ENCODE measurements around the gene CLEC18A.
"Not testable (repeated sequence)": the region's sequence is repeated elsewhere in the genome, so short reads cannot be mapped to it uniquely, and the experiment has no call there.

CLEC18A gene

DNA sequence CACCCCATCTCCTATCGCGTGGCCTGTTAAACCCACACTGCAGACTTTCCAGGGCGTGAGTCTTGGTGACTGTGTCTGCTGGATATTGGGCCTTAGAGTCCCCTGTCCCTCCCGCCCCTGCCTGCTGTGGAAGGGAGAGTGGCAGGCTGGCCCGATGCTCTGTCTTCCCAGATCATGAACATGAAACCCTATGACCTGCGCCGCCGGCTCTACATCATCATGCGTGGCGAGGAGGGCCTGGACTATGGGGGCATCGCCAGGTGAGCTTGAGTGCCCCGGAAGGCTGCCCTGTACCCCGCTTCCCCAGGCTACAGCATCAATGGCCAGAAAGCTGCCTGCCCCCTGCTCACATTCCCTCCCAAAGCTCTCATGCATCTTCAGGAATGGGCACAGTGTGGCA is 19.5 kb upstream of the CLEC18A start:
- no peak for DNase-seq

DNA sequence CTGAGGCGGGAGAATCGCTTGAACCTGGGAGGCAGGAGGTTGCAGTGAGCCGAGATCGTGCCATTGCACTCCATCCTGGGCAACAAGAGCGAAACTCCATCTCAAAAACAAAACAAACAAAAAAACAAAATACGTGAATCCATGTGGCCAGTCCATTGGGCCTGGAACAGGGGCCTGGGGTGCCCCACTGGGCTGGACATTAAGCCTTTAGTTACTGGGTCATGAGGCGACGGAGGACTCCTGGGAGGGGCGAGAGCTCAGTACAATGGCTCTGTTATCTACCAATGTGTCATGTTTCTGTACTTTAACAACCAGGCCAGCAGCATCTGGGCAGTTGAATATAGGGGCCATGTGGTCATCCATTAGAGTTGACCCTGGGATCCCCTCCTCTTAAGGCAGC is 18.9 kb upstream of the CLEC18A start:
- DNase-seq = no peak

DNA sequence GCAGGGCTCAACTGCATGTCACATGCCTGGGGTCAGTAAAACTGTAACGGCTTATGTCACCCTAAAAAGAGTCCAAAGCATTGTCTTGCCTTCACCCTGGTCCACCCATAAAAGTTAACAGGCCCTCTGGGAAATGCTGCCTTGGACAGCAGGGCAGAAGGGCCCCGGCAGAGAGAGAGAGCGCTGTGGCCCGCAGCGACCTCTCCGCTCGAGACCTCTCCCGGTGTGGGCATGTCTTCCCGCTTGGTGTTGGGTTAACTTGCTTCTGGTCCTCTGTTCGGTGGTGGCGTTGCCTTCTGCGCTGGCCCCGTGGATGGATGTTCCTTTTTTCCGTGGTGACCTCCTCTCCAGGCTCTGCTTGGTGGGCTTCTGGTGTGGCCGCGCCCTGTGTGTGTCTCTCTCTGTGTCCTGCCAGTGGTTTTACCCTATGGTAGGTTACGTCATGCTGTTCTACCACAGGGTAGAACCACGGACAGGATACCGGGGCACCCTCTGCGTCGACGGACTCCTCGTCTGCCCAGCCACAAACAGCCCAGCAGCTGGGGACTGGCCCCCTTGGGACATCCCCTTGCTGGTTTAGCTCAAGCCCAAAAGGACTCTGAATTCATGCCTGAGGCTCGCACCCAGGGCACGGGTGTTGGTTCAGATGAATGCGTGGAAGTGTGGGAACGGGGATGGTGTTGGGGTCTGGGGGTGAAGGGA is 18.3 kb upstream of the CLEC18A start:
- no peak for DNase-seq

DNA sequence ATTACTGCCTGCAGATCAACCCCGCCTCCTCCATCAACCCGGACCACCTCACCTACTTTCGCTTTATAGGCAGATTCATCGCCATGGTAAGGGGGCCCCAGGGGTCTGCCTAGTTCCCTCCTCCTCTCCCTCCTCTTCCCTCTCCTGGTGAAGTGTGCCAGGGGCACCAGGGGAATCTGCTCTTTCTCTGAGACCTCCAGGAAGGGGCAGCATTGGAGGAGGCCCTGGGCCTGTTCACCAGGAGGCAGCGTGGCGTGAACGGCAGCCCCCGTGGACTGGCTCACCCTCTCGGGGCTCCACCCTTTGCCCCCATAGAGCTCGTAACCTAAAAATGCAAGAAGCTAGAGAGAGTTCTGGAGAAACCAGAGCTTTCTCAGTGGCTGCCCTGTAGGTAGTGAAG is 17.1 kb upstream of the CLEC18A start:
- DNase-seq = no peak

DNA sequence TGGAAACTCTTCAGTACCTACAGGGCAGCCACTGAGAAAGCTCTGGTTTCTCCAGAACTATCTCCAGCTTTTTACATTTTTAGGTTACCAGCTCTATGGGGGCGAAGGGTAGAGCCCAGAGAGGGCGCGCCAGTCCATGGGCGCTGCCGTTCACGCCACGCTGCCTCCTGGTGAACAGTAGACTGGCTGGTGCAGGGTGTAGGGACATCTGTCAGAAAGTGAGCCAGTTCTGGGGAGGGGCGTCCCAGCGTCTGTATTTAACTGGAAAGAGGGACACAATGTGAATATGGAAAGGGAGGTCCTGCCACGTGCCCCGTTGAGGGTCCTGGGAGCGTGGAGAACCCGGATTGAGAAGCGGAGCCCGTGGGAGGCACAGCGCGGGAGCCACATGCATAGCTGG is 16.4 kb upstream of the CLEC18A start:
- no peak for DNase-seq

DNA sequence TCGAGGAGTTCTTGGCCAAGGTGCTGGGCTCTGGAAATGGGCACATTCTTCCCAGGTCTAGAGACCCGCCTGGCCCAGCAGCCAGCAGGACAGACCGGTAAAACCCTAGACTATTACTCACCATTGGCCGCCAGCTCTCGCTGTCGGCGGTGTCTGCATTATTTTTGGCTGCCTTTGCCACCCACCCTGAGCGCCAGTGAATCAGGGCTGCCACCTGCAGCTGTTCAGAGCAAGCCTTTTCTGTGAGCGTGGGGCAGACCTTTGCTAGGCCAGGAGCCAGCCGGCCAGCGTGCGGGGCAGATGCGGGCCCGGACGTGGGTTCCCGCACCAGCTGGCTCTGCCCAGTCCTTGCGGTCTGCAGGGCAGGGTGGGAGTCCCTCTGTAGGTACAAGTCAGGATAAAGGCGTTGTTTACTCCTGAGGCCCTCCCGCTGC is 15.8 kb upstream of the CLEC18A start:
- no peak for DNase-seq

DNA sequence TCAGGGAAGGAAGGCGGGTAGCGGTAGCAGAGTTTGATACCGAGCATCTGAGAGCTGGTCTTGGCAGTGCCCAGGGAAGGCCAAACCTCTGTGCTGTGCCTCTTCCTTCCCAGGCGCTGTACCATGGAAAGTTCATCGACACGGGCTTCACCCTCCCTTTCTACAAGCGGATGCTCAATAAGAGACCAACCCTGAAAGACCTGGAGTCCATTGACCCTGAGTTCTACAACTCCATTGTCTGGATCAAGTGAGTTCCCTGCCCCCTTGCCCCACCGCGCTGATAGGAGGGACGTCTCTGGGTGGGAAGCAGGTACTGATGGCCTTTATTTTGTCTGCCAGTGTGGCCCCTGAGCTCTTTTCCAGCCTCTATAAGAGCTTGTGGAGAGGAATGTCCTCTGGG is 15.4 kb upstream of the CLEC18A start:
- no peak for DNase-seq

DNA sequence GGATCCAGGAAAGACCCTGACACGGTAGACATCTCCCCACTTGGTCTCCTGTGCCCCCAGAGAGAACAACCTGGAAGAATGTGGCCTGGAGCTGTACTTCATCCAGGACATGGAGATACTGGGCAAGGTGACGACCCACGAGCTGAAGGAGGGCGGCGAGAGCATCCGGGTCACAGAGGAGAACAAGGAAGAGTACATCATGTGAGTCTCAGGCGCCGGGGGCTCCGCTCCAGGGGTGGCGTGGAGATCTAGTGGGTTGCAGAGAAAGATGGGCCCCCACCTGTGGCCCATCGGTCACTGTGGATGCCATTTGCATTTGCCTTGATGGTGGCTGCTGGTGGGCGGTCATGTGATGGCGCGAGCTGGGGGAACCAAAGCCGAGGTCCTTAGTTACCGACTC is 14.9 kb upstream of the CLEC18A start:
- no peak for DNase-seq

DNA sequence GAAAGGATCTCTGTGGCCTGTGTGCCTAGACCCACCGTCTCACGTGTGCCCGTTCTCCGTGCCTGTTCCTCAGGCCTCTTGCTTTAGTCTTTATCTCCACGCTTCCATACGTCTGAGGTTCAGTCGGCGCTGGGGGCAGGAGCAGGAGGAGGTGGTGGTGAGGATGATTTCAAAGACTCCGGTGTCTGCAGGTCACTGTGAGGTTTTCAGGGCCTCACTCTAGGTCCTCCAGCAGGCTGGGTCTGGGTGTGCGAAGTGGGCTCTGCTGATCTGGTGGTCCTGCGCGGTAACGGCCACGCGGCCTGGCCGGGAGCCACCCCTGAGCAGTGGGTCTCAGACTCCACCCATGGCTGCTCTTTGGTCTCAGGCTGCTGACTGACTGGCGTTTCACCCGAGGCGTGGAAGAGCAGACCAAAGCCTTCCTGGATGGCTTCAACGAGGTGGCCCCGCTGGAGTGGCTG is 14.4 kb upstream of the CLEC18A start:
- DNase-seq = no peak

DNA sequence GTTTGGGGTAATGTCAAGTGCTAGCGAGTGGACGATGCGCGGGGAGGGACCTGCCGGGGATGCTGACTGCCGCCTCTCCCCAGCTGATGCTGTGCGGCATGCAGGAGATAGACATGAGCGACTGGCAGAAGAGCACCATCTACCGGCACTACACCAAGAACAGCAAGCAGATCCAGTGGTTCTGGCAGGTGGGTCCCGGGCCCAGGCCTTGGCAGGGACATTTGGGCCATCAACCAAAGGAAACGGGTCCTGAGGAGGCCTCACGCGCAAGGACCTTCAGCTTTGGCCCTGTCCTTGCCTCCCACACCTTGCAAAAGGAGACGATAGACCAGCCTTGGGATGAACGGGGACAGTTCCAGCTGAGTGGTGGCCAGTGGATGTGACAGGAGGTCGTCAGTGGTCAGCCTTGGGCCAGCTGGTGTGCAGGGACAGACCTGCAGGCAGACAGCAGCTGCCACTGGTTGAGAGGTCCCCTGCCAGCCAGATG is 13.6 kb upstream of the CLEC18A start:
- no peak for DNase-seq

DNA sequence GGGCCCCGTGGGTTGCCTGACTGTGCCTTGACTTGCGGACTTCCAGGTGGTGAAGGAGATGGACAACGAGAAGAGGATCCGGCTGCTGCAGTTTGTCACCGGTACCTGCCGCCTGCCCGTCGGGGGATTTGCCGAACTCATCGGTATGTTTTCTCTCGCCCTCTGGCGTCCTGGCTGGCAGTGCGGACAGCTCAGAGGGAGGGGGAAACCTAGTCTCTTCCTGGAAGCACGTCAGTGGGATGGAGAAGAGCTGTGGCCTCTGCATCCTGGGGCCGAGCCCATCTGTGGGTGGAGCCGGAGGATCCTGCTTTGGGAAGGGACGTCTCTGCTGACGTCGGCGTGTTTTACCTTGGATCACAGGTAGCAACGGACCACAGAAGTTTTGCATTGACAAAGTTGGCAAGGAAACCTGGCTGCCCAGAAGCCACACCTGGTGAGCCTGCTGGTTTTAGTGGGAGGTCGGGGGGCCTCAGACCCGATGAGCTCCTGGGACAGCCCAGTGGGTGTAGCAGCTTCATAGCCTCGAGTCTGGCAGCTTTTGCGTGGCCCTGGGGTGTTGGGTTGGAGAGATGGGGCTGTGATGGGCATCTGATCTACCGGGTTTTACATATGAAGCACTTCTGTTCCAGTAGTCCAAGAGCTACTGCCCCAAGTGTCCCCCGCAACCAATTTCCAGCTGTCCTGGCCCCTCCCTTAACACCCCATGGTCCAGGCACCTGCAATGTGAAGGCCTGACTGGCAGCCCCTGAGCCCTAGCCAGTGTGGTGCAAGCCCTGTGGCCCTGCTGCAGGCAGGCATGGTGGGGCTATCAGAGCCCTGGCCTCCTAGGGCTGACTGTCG is 11.9 kb upstream of the CLEC18A start:
- no peak for DNase-seq

DNA sequence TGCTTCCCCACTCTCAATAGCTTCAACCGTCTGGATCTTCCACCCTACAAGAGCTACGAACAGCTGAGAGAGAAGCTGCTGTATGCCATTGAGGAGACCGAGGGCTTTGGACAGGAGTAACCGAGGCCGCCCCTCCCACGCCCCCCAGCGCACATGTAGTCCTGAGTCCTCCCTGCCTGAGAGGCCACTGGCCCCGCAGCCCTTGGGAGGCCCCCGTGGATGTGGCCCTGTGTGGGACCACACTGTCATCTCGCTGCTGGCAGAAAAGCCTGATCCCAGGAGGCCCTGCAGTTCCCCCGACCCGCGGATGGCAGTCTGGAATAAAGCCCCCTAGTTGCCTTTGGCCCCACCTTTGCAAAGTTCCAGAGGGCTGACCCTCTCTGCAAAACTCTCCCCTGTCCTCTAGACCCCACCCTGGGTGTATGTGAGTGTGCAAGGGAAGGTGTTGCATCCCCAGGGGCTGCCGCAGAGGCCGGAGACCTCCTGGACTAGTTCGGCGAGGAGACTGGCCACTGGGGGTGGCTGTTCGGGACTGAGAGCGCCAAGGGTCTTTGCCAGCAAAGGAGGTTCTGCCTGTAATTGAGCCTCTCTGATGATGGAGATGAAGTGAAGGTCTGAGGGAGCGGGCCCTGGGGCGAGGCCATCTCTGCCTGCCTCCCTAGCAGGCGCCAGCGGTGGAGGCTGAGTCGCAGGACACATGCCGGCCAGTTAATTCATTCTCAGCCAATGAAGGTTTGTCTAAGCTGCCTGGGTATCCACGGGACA is 11.1 kb upstream of the CLEC18A start:
- DNase-seq = no peak

DNA sequence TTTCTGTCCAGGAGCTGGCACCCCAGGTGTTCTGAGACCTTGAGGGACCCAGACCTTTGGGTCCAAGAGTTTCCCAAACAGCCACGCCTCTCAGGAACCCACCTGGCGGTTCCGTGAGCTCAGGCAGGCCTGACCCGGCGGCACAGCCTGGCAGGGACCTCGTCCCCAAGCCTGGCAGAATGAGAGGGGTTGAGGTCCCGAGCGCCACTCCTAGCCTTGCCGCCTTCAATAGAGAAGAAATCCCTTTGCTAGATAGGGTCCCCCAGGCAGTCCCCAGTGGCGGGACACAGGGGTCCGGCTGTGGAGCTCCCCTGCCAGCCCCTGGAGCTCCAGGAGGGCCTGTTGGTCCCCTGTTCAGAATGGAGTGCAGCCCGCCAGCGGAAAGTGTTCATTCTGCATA is 10.5 kb upstream of the CLEC18A start:
- DNase-seq = no peak

DNA sequence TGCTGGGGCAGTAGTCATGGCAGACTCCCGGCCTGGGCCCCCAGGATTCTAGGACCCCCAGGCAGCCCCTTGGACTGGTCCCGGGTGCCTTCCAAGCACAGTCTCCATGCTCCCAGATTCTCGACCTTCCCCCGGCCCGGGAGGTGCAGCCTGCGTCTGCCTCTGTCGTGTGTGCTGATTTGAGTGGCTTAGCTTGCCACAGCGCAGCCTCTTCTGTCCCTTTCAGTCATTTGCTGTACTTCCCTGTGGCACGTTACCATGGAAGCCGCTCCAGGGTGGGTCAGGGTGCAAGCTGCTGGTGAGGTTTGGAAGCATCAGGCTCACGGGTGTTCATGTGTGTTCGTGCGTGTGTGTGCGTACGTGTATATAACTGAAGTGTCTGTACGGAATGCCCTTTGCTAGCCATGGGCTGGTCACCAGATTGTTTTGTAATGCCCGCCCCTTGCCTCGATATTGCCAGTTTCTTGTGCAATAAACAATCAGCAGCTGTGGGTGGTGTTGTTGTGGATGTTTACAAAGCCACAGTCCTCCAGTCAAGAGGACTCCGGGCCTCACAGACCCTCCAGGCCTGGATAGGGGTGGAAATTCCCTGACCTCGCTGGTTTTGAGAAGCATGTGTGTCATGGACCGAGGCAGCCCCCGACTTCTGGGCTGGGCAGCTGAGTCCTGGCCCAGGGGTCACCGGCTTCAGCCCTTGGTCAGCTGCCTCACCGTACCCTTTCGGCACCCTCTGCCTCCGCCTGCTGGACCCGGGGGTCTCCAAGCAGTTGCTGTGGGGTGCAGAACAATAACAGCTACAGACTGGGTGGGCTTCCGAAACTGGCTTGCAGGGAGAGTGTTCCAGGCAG is 9.7 kb upstream of the CLEC18A start:
- DNase-seq = no peak

DNA sequence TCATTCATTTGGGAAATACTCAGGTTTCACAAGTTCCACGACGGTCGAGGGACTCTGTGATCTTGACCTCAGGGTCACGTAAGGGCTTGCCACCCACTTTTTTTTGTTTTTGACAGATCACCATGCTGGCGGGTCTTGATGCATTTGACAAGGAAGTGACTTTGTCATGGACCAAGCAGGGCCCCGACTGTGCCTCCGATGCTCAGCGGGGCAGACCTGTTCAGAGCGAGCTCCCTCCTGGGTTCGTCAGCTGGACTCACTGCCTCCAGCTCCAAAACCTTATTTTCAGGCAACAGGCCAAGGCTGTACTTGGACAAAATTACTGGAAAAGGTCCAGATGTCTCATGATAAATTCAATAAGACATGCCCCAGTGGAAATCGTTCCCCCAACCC is 9.0 kb upstream of the CLEC18A start:
- no peak for DNase-seq

DNA sequence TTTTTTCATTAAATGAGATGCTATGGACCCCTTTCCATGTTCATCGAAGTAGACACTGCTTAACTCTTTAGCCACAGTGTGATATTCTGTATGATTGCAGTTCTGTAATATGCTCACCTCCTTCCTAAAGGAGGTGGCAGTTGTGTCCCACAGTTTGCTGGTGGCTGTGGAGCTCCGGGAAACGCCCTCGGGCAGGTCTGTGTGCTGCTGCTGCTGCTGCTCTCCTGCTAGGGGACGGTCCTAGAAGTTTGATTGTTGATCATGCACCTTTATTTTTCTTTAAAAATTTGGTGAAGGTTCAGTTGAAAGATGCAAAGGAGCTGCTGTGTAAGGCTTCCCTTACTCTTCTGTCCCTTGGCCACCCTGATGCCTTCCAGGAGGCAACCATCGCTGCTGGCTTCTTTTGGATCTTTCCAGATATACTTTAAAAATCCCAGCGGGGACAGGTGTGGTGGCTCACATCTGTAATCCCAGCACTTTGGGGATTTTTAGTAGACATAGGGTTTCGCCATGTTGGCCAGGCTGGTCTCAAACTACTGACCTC is 8.4 kb upstream of the CLEC18A start:
- no peak for DNase-seq

DNA sequence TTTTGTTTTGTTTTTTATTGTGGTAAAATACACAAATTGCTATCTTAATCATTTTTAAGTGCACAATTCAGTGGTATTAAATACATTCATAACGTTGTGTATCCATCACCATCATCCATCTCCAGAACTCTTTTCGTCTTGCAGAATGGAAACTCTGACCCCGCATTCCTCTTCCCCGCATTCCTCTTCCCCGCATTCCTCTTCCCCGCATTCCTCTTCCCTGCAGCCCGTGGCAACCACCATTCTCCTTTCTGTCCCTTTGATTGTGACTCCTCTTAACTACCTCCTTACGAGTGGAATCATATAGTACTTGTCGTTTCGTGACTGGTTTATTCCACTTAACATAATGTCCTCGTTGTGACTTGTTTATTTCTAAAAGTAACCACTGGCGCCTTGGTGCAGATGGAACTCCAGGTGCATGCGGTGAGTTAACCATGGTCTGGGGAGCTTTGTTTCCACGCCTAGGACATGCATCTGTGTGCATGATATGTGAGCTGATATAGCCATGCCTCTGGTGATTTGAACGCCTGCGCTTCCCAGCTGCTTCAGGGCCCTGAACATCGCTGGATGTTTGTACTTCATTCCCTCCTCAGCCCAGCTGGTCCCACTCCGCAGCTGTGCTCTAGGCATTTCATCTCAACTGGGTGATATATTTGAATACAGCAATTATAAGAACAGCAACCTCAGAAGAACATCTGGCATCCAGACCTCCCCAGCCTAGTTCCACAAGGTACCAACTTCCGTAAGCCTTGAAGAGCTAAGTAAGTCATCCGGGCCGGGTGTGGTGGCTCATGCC is 7.7 kb upstream of the CLEC18A start:
- DNase-seq = not testable (repeated sequence)

DNA sequence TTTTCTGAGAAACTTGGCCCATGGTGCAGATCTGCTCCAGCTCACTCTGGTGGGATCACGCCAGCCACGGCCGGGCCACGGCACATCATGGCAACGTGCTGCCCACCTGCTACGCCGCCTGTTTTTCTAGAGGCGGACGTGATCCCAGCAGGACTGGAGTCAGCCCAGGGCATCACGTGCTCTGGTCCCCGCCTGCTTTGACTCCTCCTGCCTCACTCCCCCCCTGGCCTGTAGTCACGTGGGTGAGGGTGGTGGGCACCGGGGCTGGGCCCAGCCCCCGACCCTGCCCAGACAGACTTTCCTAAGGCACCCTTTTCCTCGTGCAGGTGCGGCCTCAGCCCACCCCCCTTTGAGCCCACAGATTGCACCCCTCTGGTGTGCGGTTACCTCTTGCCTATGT is 723 bp upstream of the CLEC18A start:
- DNase-seq = not testable (repeated sequence)

DNA sequence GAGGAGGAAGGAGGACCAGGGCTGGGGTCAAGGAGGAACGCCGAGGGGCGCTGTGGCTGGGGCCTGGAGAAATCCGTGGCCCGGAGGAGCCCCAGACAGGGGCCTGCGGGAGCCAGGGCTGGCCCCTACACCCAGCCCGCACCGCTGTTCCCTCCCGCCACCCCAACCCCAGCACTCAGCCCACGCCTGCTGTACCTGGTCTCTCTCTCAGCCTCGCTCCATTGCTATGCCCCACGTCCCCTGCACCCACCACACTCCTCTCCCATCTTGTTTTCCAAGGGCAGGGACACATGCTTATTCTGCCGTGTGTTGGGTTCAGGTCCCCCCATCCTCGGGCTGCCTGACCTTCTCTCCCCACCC is 518 bp downstream of the CLEC18A start:
- DNase-seq = not testable (repeated sequence)

DNA sequence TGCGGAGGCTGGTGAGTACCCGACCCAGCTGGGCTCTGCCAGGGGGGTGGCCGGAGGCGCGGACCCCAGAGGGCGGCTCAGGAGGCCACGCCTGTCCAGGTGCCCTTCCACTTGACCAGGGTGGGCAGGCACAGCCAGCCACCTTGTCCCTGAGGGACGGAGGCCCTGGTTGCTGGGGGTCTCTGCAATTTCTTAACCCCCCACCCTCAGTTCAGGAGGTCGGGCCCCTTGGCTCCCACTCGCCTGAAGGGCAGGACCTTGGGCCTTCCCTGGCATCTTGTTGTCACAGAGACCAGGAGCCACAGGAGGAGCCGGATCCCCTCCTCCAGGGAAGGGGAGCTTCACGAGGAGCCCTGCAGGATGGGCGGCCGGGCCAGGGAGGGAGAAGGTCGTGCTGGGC is 982 bp downstream of the CLEC18A start:
- DNase-seq = not testable (repeated sequence)
